ENCODE data around the gene FES. TPM values are rescaled to one million over a fixed set of nuclear protein-coding genes. Genes with fewer than 3 reads are reported as not detected.

The FES gene
- total RNA-seq, 1 experiment from 2014 or later, result 6.7 TPM

- Histone ChIP-seq H3K56ac (ENCODE audit: insufficient read length, low read depth, low read length) (no peak overlapping the region), H2AFZ (ENCODE audit: low read length) (no peak overlapping the region), H3K23ac (ENCODE audit: insufficient read length, low read depth, low read length) (no peak overlapping the region), H3K14ac (ENCODE audit: insufficient read depth, low read length) (no peak overlapping the region), H2AK5ac (ENCODE audit: insufficient read length, low read length) (no peak overlapping the region), H3K27ac (ENCODE audit: insufficient read length, low read depth, low read length) (no peak overlapping the region), H2BK12ac (ENCODE audit: insufficient read length, low read depth, low read length) (no peak overlapping the region), H4K8ac (replicated peaks; ENCODE audit: insufficient read length, low read depth, low read length) (no peak overlapping the region), H3K79me2 (ENCODE audit: insufficient read depth, low read length) (no peaks in the 10 kb centered on the region), H3K4me1 (ENCODE audit: insufficient read depth, low read length) (peaks cover 2% of the 10 kb centered on the region; the same call in 1 of the 2 replicates), H3K4me2 (ENCODE audit: insufficient read depth, insufficient read length, low read length) (no peak overlapping the region), H2BK5ac (ENCODE audit: insufficient read length, low read length) (no peak overlapping the region), H2BK15ac (ENCODE audit: low read depth, low read length) (no peak overlapping the region), H2BK20ac (ENCODE audit: low read depth, low read length, poor library complexity, severe bottlenecking) (no peak overlapping the region), H2BK120ac (ENCODE audit: low read depth, low read length, poor library complexity, severe bottlenecking) (no peak overlapping the region), H4K5ac (ENCODE audit: insufficient read length, low read depth, low read length) (no peak overlapping the region), H3K18ac (ENCODE audit: insufficient read length, low read depth, low read length) (no peak overlapping the region), H3K23me2 (ENCODE audit: insufficient read length, low read depth, low read length, poor library complexity, severe bottlenecking) (no peaks in the 10 kb centered on the region), H3K79me1 (ENCODE audit: insufficient read depth, low read depth, low read length, poor library complexity, severe bottlenecking) (no peaks in the 10 kb centered on the region), H4K20me1 (ENCODE audit: control insufficient read depth, insufficient read depth, insufficient read length) (no peaks in the 10 kb centered on the region), H3K9ac (ENCODE audit: extremely low read depth, insufficient read length, low read length) (no peak overlapping the region), H3K9me3 (ENCODE audit: control insufficient read depth, low read depth, low read length) (no peaks in the 10 kb centered on the region), H3T11ph (ENCODE audit: low read length) (no peak overlapping the region), H3K27me3 (ENCODE audit: insufficient read depth, low read length) (no peaks in the 10 kb centered on the region), H3K4ac (ENCODE audit: low read depth, low read length) (no peak overlapping the region), H4K91ac (ENCODE audit: insufficient read length, low read depth, low read length) (no peak overlapping the region)
- peak overlapping the region in 2 of 3 experiments; percentile 46 to 59; a peak in 3 of 7 replicates for H3K27ac Mint-ChIP-seq
- H3K4me3 Mint-ChIP-seq, result no peak overlapping the region
- no peaks in the 10 kb centered on the region for H3K36me3 Mint-ChIP-seq (ENCODE audit: insufficient read depth in 1 of 3, low read depth in 3 of 3)
- TF ChIP-seq CTCF (conservative IDR thresholded peaks at IDR 0.05), result no peak
- no peaks in the 10 kb centered on the region; a peak in 1 of 5 replicates for H3K9me3 Mint-ChIP-seq
- WGBS (ENCODE audit: extremely low coverage, insufficient read length, low lambda C conversion rate), result no CpG with 5 or more reads among the region's 5 CpGs
- DNase-seq, result peak; percentile 19
- no peaks in the 10 kb centered on the region for H3K27me3 Mint-ChIP-seq (ENCODE audit: low read depth)
- H3K4me1 Mint-ChIP-seq, result peaks cover 14 to 20% of the 10 kb centered on the region in 2 experiments
These were observed 21.1 kb upstream of the FES start for GRCh38 chr15:90862964-90863778.

Measured in H9 (cell line).